GM12878 (cell line): ENCODE measurements around the gene RLN2. TPM values are rescaled to one million over a fixed set of nuclear protein-coding genes. Genes with fewer than 3 reads are reported as not detected.
A peak's percentile ranks its signal among the peaks of the same experiment; 100 is the strongest.

Source experiments
- ATF7 ChIP-seq: fragments of 450-650 bp; IDR thresholded peaks from 2 replicates; pipeline ENCODE4 v1.6.1; 2016; ENCODE audit warnings: low read depth, mild to moderate bottlenecking
- DPF2 ChIP-seq: fragments of 450-650 bp; IDR thresholded peaks from 2 replicates; pipeline ENCODE4 v1.6.1; 2017; ENCODE audit warnings: mild to moderate bottlenecking
- ETV6 ChIP-seq, 2 experiments: fragments of 450-650 bp in 1 of 2; IDR thresholded peaks in 1 of 2; conservative IDR thresholded peaks in 1 of 2; 2 replicates each; pipeline ENCODE4 v1.6.1; 2014; ENCODE audit warnings: antibody characterized with exemption in 1 of 2, borderline replicate concordance in 1 of 2, low read depth in 1 of 2, mild to moderate bottlenecking in 1 of 2, moderate library complexity in 1 of 2
- HDGF ChIP-seq: fragments of 450-650 bp; IDR thresholded peaks from 2 replicates; pipeline ENCODE4 v1.6.1; 2016; ENCODE audit warnings: antibody characterized with exemption
- JUNB ChIP-seq: IDR thresholded peaks from 2 replicates; pipeline ENCODE4 v1.6.1; 2016; ENCODE audit warnings: antibody characterized with exemption, mild to moderate bottlenecking
- LARP7 ChIP-seq: fragments of 450-650 bp; IDR thresholded peaks from 2 replicates; pipeline ENCODE4 v1.6.1; 2017; ENCODE audit warnings: mild to moderate bottlenecking
- MAX ChIP-seq: IDR thresholded peaks from 2 replicates; pipeline ENCODE4 v1.6.1; 2012; ENCODE audit warnings: low read depth, low read length, improper control_type of control experiment
- MXI1 ChIP-seq: fragments of 150-350 bp; IDR thresholded peaks from 2 replicates; pipeline ENCODE4 v1.6.1; 2011; ENCODE audit warnings: low read depth, mild to moderate bottlenecking, inconsistent platforms, low read length, improper control_type of control experiment
- NBN ChIP-seq: fragments of 450-650 bp; IDR thresholded peaks from 2 replicates; pipeline ENCODE4 v1.6.1; 2016
- NR2F1 ChIP-seq: fragments of 450-650 bp; conservative IDR thresholded peaks from 2 replicates; pipeline ENCODE4 v1.6.1; 2017; ENCODE audit warnings: mild to moderate bottlenecking
- RAD51 ChIP-seq: fragments of 450-650 bp; IDR thresholded peaks from 2 replicates; pipeline ENCODE4 v1.6.1; 2016; ENCODE audit warnings: moderate library complexity, mild to moderate bottlenecking, inconsistent platforms
- SKIL ChIP-seq: fragments of 450-650 bp; IDR thresholded peaks from 2 replicates; pipeline ENCODE4 v1.6.1; 2017; ENCODE audit warnings: mild to moderate bottlenecking, low read depth, inconsistent platforms; ENCODE audit not compliant: poor library complexity, severe bottlenecking
- SP1 ChIP-seq: IDR thresholded peaks from one replicate; pipeline ENCODE4 v1.6.1; 2011; ENCODE audit warnings: low read depth, low read length
- SRF ChIP-seq, 2 experiments: IDR thresholded peaks; 2 replicates each; pipeline ENCODE4 v1.6.1; 2011; ENCODE audit warnings: low read depth in 2 of 2, low read length in 2 of 2, mild to moderate bottlenecking in 1 of 2, moderate library complexity in 1 of 2
- TCF7 ChIP-seq: IDR thresholded peaks from 2 replicates; pipeline ENCODE4 v1.6.1; 2014; ENCODE audit warnings: antibody characterized with exemption, borderline replicate concordance
- ZNF622 ChIP-seq: fragments of 450-650 bp; IDR thresholded peaks from 2 replicates; pipeline ENCODE4 v1.6.1; 2017; ENCODE audit warnings: mild to moderate bottlenecking, inconsistent platforms
- polyA plus RNA-seq, 11 experiments: library from polyadenylated mRNA; depleted of rRNA in 4 of 11; unstranded in 6 of 11; stranded (reverse) in 5 of 11; fragments of >200 nt; fragmentation: Nextera tagmentation in 4 of 11; fragmentation: Illumina TruSeq in 1 of 11; extraction: Ambion mirVana in 4 of 11; extraction: Trizol in 1 of 11; gene quantifications; 1 replicate in 1 of 11; 2 replicates in 10 of 11; pipeline versions ENCODE4 v1.2.1 to v1.2.3, GENCODE V29; 2011 to 2016; ENCODE audit warnings: inconsistent platforms in 2 of 11, missing spikeins in 2 of 11, low read depth in 1 of 11
- total RNA-seq, 4 experiments: library from RNA; depleted of rRNA in 3 of 4; stranded (reverse); fragments of >200 nt in 3 of 4; fragmentation: Illumina TruSeq in 1 of 4; extraction: Trizol in 1 of 4; gene quantifications; 2 replicates each; pipeline versions ENCODE4 v1.2.1 to v1.2.3, GENCODE V29; 2013 to 2021
- TF ChIP-seq, protein P1 (sequence below): fragments of 450-650 bp; IDR thresholded peaks from 2 replicates; pipeline ENCODE4 v1.6.1; 2017; ENCODE audit warnings: low read depth, mild to moderate bottlenecking, moderate library complexity
- TF ChIP-seq, protein P2 (sequence below): fragments of 450-650 bp; IDR thresholded peaks from 2 replicates; pipeline ENCODE4 v1.6.1; 2017; ENCODE audit warnings: borderline replicate concordance
- TF ChIP-seq, protein P3 (sequence below): IDR thresholded peaks from 2 replicates; pipeline ENCODE4 v1.6.1; 2011; ENCODE audit warnings: borderline replicate concordance, low read depth, mild to moderate bottlenecking, moderate library complexity, mixed read lengths, low read length; ENCODE audit not compliant: insufficient read depth; ENCODE audit errors: extremely low read length
- TF ChIP-seq, protein P4 (sequence below): fragments of 150-350 bp; IDR thresholded peaks from 2 replicates; pipeline ENCODE4 v1.6.1; 2016; ENCODE audit warnings: low read depth, low read length

Gene RLN2
- total and polyA plus RNA-seq, 10 of the 15 experiments (the other 5 are each of a cell fraction or from before 2014, with no cell fraction given): 3.3 to 15.7 (median 6.0) TPM

- TF ChIP-seq, protein P1, sequence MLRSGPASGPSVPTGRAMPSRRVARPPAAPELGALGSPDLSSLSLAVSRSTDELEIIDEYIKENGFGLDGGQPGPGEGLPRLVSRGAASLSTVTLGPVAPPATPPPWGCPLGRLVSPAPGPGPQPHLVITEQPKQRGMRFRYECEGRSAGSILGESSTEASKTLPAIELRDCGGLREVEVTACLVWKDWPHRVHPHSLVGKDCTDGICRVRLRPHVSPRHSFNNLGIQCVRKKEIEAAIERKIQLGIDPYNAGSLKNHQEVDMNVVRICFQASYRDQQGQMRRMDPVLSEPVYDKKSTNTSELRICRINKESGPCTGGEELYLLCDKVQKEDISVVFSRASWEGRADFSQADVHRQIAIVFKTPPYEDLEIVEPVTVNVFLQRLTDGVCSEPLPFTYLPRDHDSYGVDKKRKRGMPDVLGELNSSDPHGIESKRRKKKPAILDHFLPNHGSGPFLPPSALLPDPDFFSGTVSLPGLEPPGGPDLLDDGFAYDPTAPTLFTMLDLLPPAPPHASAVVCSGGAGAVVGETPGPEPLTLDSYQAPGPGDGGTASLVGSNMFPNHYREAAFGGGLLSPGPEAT: peak; percentile 70; the same call in 1 of the 2 replicates
- TF ChIP-seq NBN (0 out of 2 replicates have a peak, but pooled peaks have one; percentile 36), SP1 (no peak), MXI1 (no peak), HDGF (no peak), ZNF622 (no peak), TCF7 (no peak), SKIL (peak; percentile 48), NR2F1 (peak; percentile 78), SRF (IDR thresholded peaks at IDR 0.05; ENCODE audit: low read depth in 2 of 2, low read length in 2 of 2) (no peak), DPF2 (peak; percentile 63; the same call in 1 of the 2 replicates), RAD51 (peak; percentile 48; the same call in 1 of the 2 replicates), ATF7 (peak; percentile 54), LARP7 (no peak), MAX (no peak), ETV6 (conservative IDR thresholded peaks at IDR 0.05 in 1 of 2, IDR thresholded peaks at IDR 0.05 in 1 of 2; ENCODE audit: borderline replicate concordance in 1 of 2, low read depth in 1 of 2) (no peak), JUNB (peak; percentile 33; the same call in 1 of the 2 replicates)
- TF ChIP-seq, protein P2, sequence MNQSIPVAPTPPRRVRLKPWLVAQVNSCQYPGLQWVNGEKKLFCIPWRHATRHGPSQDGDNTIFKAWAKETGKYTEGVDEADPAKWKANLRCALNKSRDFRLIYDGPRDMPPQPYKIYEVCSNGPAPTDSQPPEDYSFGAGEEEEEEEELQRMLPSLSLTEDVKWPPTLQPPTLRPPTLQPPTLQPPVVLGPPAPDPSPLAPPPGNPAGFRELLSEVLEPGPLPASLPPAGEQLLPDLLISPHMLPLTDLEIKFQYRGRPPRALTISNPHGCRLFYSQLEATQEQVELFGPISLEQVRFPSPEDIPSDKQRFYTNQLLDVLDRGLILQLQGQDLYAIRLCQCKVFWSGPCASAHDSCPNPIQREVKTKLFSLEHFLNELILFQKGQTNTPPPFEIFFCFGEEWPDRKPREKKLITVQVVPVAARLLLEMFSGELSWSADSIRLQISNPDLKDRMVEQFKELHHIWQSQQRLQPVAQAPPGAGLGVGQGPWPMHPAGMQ: no peak
- TF ChIP-seq, protein P3, sequence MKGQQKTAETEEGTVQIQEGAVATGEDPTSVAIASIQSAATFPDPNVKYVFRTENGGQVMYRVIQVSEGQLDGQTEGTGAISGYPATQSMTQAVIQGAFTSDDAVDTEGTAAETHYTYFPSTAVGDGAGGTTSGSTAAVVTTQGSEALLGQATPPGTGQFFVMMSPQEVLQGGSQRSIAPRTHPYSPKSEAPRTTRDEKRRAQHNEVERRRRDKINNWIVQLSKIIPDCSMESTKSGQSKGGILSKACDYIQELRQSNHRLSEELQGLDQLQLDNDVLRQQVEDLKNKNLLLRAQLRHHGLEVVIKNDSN: no peak
- TF ChIP-seq, protein P4, sequence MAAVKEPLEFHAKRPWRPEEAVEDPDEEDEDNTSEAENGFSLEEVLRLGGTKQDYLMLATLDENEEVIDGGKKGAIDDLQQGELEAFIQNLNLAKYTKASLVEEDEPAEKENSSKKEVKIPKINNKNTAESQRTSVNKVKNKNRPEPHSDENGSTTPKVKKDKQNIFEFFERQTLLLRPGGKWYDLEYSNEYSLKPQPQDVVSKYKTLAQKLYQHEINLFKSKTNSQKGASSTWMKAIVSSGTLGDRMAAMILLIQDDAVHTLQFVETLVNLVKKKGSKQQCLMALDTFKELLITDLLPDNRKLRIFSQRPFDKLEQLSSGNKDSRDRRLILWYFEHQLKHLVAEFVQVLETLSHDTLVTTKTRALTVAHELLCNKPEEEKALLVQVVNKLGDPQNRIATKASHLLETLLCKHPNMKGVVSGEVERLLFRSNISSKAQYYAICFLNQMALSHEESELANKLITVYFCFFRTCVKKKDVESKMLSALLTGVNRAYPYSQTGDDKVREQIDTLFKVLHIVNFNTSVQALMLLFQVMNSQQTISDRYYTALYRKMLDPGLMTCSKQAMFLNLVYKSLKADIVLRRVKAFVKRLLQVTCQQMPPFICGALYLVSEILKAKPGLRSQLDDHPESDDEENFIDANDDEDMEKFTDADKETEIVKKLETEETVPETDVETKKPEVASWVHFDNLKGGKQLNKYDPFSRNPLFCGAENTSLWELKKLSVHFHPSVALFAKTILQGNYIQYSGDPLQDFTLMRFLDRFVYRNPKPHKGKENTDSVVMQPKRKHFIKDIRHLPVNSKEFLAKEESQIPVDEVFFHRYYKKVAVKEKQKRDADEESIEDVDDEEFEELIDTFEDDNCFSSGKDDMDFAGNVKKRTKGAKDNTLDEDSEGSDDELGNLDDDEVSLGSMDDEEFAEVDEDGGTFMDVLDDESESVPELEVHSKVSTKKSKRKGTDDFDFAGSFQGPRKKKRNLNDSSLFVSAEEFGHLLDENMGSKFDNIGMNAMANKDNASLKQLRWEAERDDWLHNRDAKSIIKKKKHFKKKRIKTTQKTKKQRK: no peak
These were observed 29.7 kb downstream of the RLN2 start (continued) for GRCh38 chr9:5274770-5275169.
